K562 (cell line): ENCODE data around the gene KLK15. TPM values are rescaled to one million over a fixed set of nuclear protein-coding genes. Genes with fewer than 3 reads are reported as not detected.

Experiments
- ATF4 ChIP-seq: fragments of 450-650 bp; formaldehyde crosslinking; IDR thresholded peaks from 2 replicates; pipeline ENCODE4 v1.4.0; 2022; ENCODE audit warnings: mild to moderate bottlenecking, moderate library complexity
- E2F6 ChIP-seq, 2 experiments: IDR thresholded peaks; 2 replicates each; pipeline ENCODE4 v1.6.1; 2011; ENCODE audit warnings: borderline replicate concordance in 1 of 2, control low read depth in 1 of 2, low read depth in 1 of 2, low read length in 1 of 2, mild to moderate bottlenecking in 1 of 2, mixed read lengths in 1 of 2, moderate library complexity in 1 of 2; ENCODE audit not compliant: insufficient read depth in 1 of 2, insufficient read length in 1 of 2, poor library complexity in 1 of 2, severe bottlenecking in 1 of 2; ENCODE audit errors: extremely low read depth in 1 of 2
- HCFC1 ChIP-seq: IDR thresholded peaks from 2 replicates; pipeline ENCODE4 v1.6.1; 2012; ENCODE audit warnings: low read depth, low read length, improper control_type of control experiment
- HNRNPH1 ChIP-seq: fragments of 200-400 bp; formaldehyde crosslinking; optimal IDR thresholded peaks from 2 replicates; pipeline ENCODE3; 2017; ENCODE audit warnings: low read depth, mild to moderate bottlenecking, low read length, moderate library complexity
- KDM2B ChIP-seq: fragments of 250-450 bp; sonication (Bioruptor Pico); IDR thresholded peaks from 2 replicates; pipeline ENCODE4 v1.8.0; 2021; ENCODE audit warnings: mild to moderate bottlenecking, moderate library complexity
- MIER1 ChIP-seq: fragments of 450-650 bp; IDR thresholded peaks from 2 replicates; pipeline ENCODE4 v1.6.1; 2016; ENCODE audit warnings: antibody characterized with exemption, mild to moderate bottlenecking, low read depth
- PHF21A ChIP-seq: fragments of 450-650 bp; IDR thresholded peaks from 2 replicates; pipeline ENCODE4 v1.6.1; 2017; ENCODE audit warnings: low read depth, borderline replicate concordance
- SAP30 ChIP-seq: fragments of 200-600 bp; sonication (generic); IDR thresholded peaks from 2 replicates; pipeline ENCODE4 v1.6.1; 2012; ENCODE audit warnings: borderline replicate concordance, low read depth, mild to moderate bottlenecking, moderate library complexity, low read length, control low read depth, inconsistent platforms; ENCODE audit not compliant: insufficient read depth, poor library complexity, severe bottlenecking
- SMARCA4 ChIP-seq: fragments of 450-650 bp; IDR thresholded peaks from 2 replicates; pipeline ENCODE4 v1.6.1; 2016
- TBL1XR1 ChIP-seq, 2 experiments: IDR thresholded peaks; 2 replicates each; pipeline ENCODE4 v1.6.1; 2012; ENCODE audit warnings: improper control_type of control experiment in 2 of 2, low read length in 2 of 2, mild to moderate bottlenecking in 1 of 2
- TCF15 ChIP-seq: fragments of 250-450 bp; sonication (Bioruptor Pico); IDR thresholded peaks from 2 replicates; pipeline ENCODE4 v1.8.0; 2022; ENCODE audit warnings: moderate library complexity, mild to moderate bottlenecking, inconsistent platforms
- TOE1 ChIP-seq, 2 experiments: fragments of 450-650 bp in 1 of 2; sonication (generic) in 1 of 2; formaldehyde crosslinking in 1 of 2; IDR thresholded peaks; 2 replicates each; pipeline versions ENCODE4 v1.7.1 to v1.8.0; 2016 to 2022; ENCODE audit warnings: borderline replicate concordance in 2 of 2, mild to moderate bottlenecking in 2 of 2, antibody characterized with exemption in 1 of 2, inconsistent platforms in 1 of 2, low read depth in 1 of 2, missing genetic modification reagents in 1 of 2, moderate library complexity in 1 of 2
- U2AF2 ChIP-seq: fragments of 200-400 bp; formaldehyde crosslinking; optimal IDR thresholded peaks from 2 replicates; pipeline ENCODE3; 2017; ENCODE audit warnings: low read depth, mild to moderate bottlenecking, low read length
- ZBTB33 ChIP-seq: sonication (generic); formaldehyde crosslinking; IDR thresholded peaks from 2 replicates; pipeline ENCODE4 v1.8.1; 2023; ENCODE audit warnings: mild to moderate bottlenecking, missing genetic modification reagents
- ZNF263 ChIP-seq: sonication (generic); formaldehyde crosslinking; IDR thresholded peaks from 2 replicates; pipeline ENCODE4 v1.8.0; 2022; ENCODE audit warnings: mild to moderate bottlenecking, missing genetic modification reagents, borderline replicate concordance
- ZNF740 ChIP-seq, 3 experiments: fragments of 200-800 bp in 1 of 3; sonication (Bioruptor generic) in 1 of 3; sonication (generic) in 1 of 3; formaldehyde crosslinking in 1 of 3; IDR thresholded peaks; 2 replicates each; pipeline versions ENCODE4 v1.6.1 to v1.8.0; 2016 to 2022; ENCODE audit warnings: mild to moderate bottlenecking in 2 of 3, missing compliant biosample characterization in 2 of 3, missing genetic modification characterization in 2 of 3, missing genetic modification reagents in 1 of 3
- ZNF76 ChIP-seq: fragments of 250-450 bp; sonication (Bioruptor Pico); IDR thresholded peaks from 2 replicates; pipeline ENCODE4 v1.4.0; 2020; ENCODE audit warnings: mild to moderate bottlenecking, moderate library complexity, borderline replicate concordance
- polyA plus RNA-seq, 8 experiments: library from polyadenylated mRNA; depleted of rRNA in 4 of 8; stranded (reverse) in 5 of 8; unstranded in 3 of 8; fragments of >200 nt; fragmentation: Nextera tagmentation in 2 of 8; fragmentation: Illumina TruSeq in 1 of 8; extraction: Ambion mirVana in 2 of 8; extraction: Trizol in 1 of 8; gene quantifications; 2 replicates each; pipeline versions ENCODE4 v1.2.1 to v1.2.3, GENCODE V29; 2011 to 2014; ENCODE audit warnings: inconsistent platforms in 1 of 8, missing spikeins in 1 of 8
- total RNA-seq, 7 experiments: library from RNA; depleted of rRNA in 6 of 7; stranded (reverse); fragments of >200 nt in 6 of 7; fragmentation: Illumina TruSeq in 2 of 7; extraction: Trizol in 2 of 7; gene quantifications; 2 replicates each; pipeline versions ENCODE4 v1.2.1 to v1.2.3, GENCODE V29; 2011 to 2021; ENCODE audit warnings: low replicate concordance in 1 of 7

KLK15 gene
- total and polyA plus RNA-seq, 9 of the 15 experiments (the other 6 are each of a cell fraction or from before 2014, with no cell fraction given): not detected

GRCh38 chr19:50835785-50836542, 2.6 kb upstream of the KLK15 start (continued):
- TF ChIP-seq MIER1: no peak
- TF ChIP-seq ZNF76: peak; percentile 83
- no peak for TF ChIP-seq U2AF2
- TF ChIP-seq SMARCA4: no peak
- TF ChIP-seq TCF15 (CRISPR knock-in tag): no peak
- TF ChIP-seq ZNF263: 0 out of 2 replicates have a peak, but pooled peaks have one; percentile 54
- TF ChIP-seq TBL1XR1 (IDR thresholded peaks at IDR 0.05; ENCODE audit: low read length in 2 of 2): no peak; a peak in 1 of 4 replicates
- peak; percentile 29 for TF ChIP-seq SAP30
- TF ChIP-seq TOE1 (IDR thresholded peaks at IDR 0.05; ENCODE audit: borderline replicate concordance): no peak
- 0 out of 2 replicates have a peak, but pooled peaks have one; percentile 17 for TF ChIP-seq TOE1 (CRISPR knock-in tag; IDR thresholded peaks at IDR 0.05; ENCODE audit: borderline replicate concordance, low read depth)
- 0 out of 2 replicates have a peak, but pooled peaks have one; percentile 26 for TF ChIP-seq ZNF740 (CRISPR knock-in tag; IDR thresholded peaks at IDR 0.05)
- TF ChIP-seq ZNF740 (tag; IDR thresholded peaks at IDR 0.05): no peak
- no peak for TF ChIP-seq ATF4
- TF ChIP-seq E2F6 (IDR thresholded peaks at IDR 0.05; ENCODE audit: borderline replicate concordance in 1 of 2, extremely low read depth in 1 of 2, insufficient read depth in 1 of 2, insufficient read length in 1 of 2, low read depth in 1 of 2, low read length in 1 of 2, poor library complexity in 1 of 2, severe bottlenecking in 1 of 2): peak; percentile 38 to 62
- TF ChIP-seq KDM2B (CRISPR knock-in tag): peak; percentile 76; the same call in 1 of the 2 replicates
- TF ChIP-seq ZBTB33 (CRISPR knock-in tag): no peak
- TF ChIP-seq PHF21A: 0 out of 2 replicates have a peak, but pooled peaks have one; percentile 44
- TF ChIP-seq HNRNPH1: no peak
- no peak for TF ChIP-seq HCFC1
